Measurements from ENCODE around the gene SUSD1. TPM values are rescaled to one million over a fixed set of nuclear protein-coding genes. Genes with fewer than 3 reads are reported as not detected.

Gene SUSD1
- total RNA-seq, 1 experiment from 2014 or later = 7.4 TPM

- no TSS peak for BruUV-seq (replicated peaks)
- H3K4me3 ChIP-seq (ENCODE audit: low read length) = no peak overlapping the region
- ATAC-seq (no peak), DNase-seq (peak; percentile 30)
- TF ChIP-seq CTCF (conservative IDR thresholded peaks at IDR 0.05; ENCODE audit: low read depth, low read length) (no peak), EZH2 (IDR thresholded peaks at IDR 0.05; ENCODE audit: low read length, unreplicated experiment) (no peak), EZH2phosphoT487 (IDR thresholded peaks at IDR 0.05; ENCODE audit: borderline replicate concordance, low read length) (no peak)
- no peaks in the 10 kb centered on the region for H3K27me3 ChIP-seq (ENCODE audit: low read length)
- H3K79me2 ChIP-seq (ENCODE audit: low read length) = no peaks in the 10 kb centered on the region
- no peaks in the 10 kb centered on the region for H4K20me1 ChIP-seq (ENCODE audit: low read length)
- H3K27ac ChIP-seq (ENCODE audit: low read length) = no peak overlapping the region
- POLR2A ChIA-PET (ENCODE audit: unreplicated experiment) = no interaction called here
- intact Hi-C loops (cut with micrococcal nuclease) = no loop called here
- no peak overlapping the region for H3K4me2 ChIP-seq (ENCODE audit: low read length)
- H3K9me3 ChIP-seq (ENCODE audit: low read length) = no peaks in the 10 kb centered on the region
- CTCF ChIA-PET = no interaction called here
- no peaks in the 10 kb centered on the region for H3K9me2 ChIP-seq (replicated peaks; ENCODE audit: low read length)
- H3K36me3 ChIP-seq (ENCODE audit: low read depth, low read length) = no peaks in the 10 kb centered on the region
- no peak overlapping the region for H2AFZ ChIP-seq (ENCODE audit: low read length)
- no peaks in the 10 kb centered on the region for H3F3A ChIP-seq (ENCODE audit: low read length, unreplicated experiment)
- H3K9ac ChIP-seq (ENCODE audit: low read length) = no peak overlapping the region
- H3K4me1 ChIP-seq (ENCODE audit: insufficient read depth, low read length) = peaks cover 6% of the 10 kb centered on the region
These were observed 96.7 kb downstream of the SUSD1 start for GRCh38 chr9:112078432-112078831.

- no peak overlapping the region for H3K4me2 ChIP-seq (ENCODE audit: low read length)
- H3K27me3 ChIP-seq (ENCODE audit: low read length) = no peaks in the 10 kb centered on the region
- no peaks in the 10 kb centered on the region for H3F3A ChIP-seq (ENCODE audit: low read length, unreplicated experiment)
- no peak overlapping the region for H2AFZ ChIP-seq (ENCODE audit: low read length)
- H3K79me2 ChIP-seq (ENCODE audit: low read length) = no peaks in the 10 kb centered on the region
- H4K20me1 ChIP-seq (ENCODE audit: low read length) = no peaks in the 10 kb centered on the region
- H3K9me3 ChIP-seq (ENCODE audit: low read length) = no peaks in the 10 kb centered on the region
- no peak overlapping the region for H3K27ac ChIP-seq (ENCODE audit: low read length)
- ATAC-seq (no peak), DNase-seq (no peak)
- ChIA-PET POLR2A (ENCODE audit: unreplicated experiment) (no interaction called here), CTCF (no interaction called here)
- H3K4me3 ChIP-seq (ENCODE audit: low read length) = no peak overlapping the region
- intact Hi-C loops (cut with micrococcal nuclease) = no loop called here
- H3K4me1 ChIP-seq (ENCODE audit: insufficient read depth, low read length) = peaks cover 14% of the 10 kb centered on the region
- no peaks in the 10 kb centered on the region for H3K36me3 ChIP-seq (ENCODE audit: low read depth, low read length)
- TF ChIP-seq EZH2phosphoT487 (IDR thresholded peaks at IDR 0.05; ENCODE audit: borderline replicate concordance, low read length) (no peak), EZH2 (IDR thresholded peaks at IDR 0.05; ENCODE audit: low read length, unreplicated experiment) (no peak), CTCF (conservative IDR thresholded peaks at IDR 0.05; ENCODE audit: low read depth, low read length) (no peak)
- H3K9ac ChIP-seq (ENCODE audit: low read length) = no peak overlapping the region
- no peaks in the 10 kb centered on the region for H3K9me2 ChIP-seq (replicated peaks; ENCODE audit: low read length)
- no TSS peak for BruUV-seq (replicated peaks)
These were observed 98.3 kb downstream of the SUSD1 start for GRCh38 chr9:112076814-112077213.

GRCh38 chr9:112075009-112075378 lies 100.1 kb downstream of the SUSD1 start:
- H3K9me2 ChIP-seq (replicated peaks; ENCODE audit: low read length) = no peaks in the 10 kb centered on the region
- peak overlapping the region; percentile 21; the same call in 1 of the 2 replicates for H3K9ac ChIP-seq (ENCODE audit: low read length)
- H3K27ac ChIP-seq (ENCODE audit: low read length) = peak overlapping the region; percentile 81
- H2AFZ ChIP-seq (ENCODE audit: low read length) = no peak overlapping the region
- no peaks in the 10 kb centered on the region for H3K36me3 ChIP-seq (ENCODE audit: low read depth, low read length)
- no peak for TF ChIP-seq EZH2phosphoT487 (IDR thresholded peaks at IDR 0.05; ENCODE audit: borderline replicate concordance, low read length)
- TF ChIP-seq CTCF (conservative IDR thresholded peaks at IDR 0.05; ENCODE audit: low read depth, low read length) = no peak
- TF ChIP-seq EZH2 (IDR thresholded peaks at IDR 0.05; ENCODE audit: low read length, unreplicated experiment) = no peak
- H3K27me3 ChIP-seq (ENCODE audit: low read length) = no peaks in the 10 kb centered on the region
- BruUV-seq (replicated peaks) = no TSS peak
- H3K79me2 ChIP-seq (ENCODE audit: low read length) = no peaks in the 10 kb centered on the region
- no peaks in the 10 kb centered on the region for H3F3A ChIP-seq (ENCODE audit: low read length, unreplicated experiment)
- ATAC-seq (peak; percentile 13; the same call in 1 of the 2 replicates), DNase-seq (no peak)
- H4K20me1 ChIP-seq (ENCODE audit: low read length) = no peaks in the 10 kb centered on the region
- intact Hi-C loops (cut with micrococcal nuclease) = no loop called here
- H3K4me1 ChIP-seq (ENCODE audit: insufficient read depth, low read length) = peaks cover 24% of the 10 kb centered on the region
- H3K4me3 ChIP-seq (ENCODE audit: low read length) = no peak overlapping the region
- POLR2A ChIA-PET (ENCODE audit: unreplicated experiment) = no interaction called here
- CTCF ChIA-PET = interaction anchor here (0.6 to 1.2 kb wide), 6 partner anchors 18 to 138 kb away, joined by 3 to 8 read pairs (median 5); no protein-coding TSS in a partner anchor
- H3K4me2 ChIP-seq (ENCODE audit: low read length) = no peak overlapping the region
- H3K9me3 ChIP-seq (ENCODE audit: low read length) = no peaks in the 10 kb centered on the region

Data from PC-3 (cell line).